Stimulated activated CD8-positive, alpha-beta memory T cell treated with anti-CD3 and anti-CD28 coated beads, Interleukin-7, amount 100 ng/mL, for 48 hours (primary cell): ENCODE results near the gene TFCP2L1.

Source experiments
- DNase-seq, 2 donors: peaks; one replicate each; pipeline ENCODE4 v3.0.0-alpha.2; 2020; ENCODE audit warnings: low read depth in 1 of 2; ENCODE audit errors: extremely low read depth in 1 of 2

Gene TFCP2L1

DNA sequence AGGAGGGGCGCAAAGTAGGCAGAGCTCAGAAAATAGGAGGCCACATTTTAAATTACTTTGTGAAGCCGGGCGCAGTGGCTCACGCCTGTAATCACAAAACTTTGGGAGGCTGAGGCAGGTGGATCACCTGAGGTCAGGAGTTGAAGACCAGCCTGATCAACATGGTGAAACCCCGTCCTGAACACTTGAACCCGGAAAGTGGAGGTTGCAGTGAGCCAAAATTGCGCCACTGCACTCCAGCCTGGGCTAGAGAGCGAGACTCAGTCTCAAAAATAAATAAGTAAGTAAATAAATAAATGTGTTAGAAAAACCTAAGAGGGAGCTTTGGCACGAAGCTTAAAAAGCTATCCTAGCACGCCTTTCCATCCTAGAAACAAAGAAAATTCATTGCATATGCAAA, 105.5 kb downstream of the TFCP2L1 start:
- DNase-seq, result no peak

DNA sequence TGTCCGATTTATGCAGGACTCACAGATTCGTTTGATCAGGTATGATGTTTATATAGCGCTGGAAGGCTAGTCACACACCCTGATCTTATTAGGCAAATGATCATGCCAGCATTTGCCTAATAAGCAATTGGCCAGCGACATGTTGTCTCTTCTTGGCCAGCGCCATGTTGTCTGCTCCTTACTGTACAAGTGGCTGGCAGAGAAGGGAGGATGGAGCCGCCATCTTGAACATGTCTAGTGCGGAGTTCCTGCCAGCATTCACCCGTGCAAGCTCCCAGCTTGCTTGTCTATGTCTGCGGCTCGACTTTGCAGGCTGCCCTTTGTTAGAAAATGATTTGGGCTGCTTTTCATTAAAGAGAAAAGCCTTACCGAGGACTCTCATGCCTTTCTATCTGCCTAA, 106.3 kb downstream of the TFCP2L1 start:
- no peak for DNase-seq

DNA sequence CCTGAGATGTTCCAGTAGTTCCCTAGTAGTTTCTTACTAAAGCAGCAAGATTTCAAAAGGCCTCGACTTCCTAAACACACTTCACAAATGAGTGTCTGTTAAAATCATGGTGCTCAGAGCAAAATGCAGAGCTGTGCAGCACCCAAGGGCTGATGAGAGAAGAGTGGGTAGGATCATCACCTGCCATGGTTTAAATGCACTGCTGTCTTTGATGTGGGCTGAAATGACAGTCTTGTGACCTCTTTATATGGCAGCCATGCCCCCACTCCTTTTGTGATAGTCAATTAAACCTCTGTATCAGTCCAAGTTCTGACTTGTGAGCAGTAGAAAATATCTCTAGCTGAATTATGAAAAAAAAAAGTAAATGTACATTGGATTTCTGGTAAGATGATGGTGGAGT, 107.1 kb downstream of the TFCP2L1 start:
- DNase-seq, result no peak

DNA sequence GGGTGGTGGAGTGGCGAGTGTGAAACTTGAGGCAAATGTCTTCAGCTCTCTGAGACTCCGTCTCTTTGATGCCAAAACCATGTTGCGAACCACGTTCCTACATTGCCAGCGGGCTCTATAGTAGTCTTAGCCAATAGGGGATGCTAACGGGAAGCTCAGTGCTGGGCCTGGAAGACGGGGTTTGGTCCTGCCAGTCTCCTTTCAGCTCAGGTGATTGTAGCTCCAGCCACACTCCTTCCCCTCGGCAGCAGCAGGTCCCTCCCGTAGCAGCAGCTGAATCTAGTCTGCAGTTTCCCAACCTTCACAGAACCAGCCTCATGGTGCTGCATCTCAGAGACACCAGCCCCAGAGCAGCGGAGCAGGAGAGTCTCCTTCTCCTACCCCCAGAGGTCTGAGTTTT, 109.7 kb downstream of the TFCP2L1 start:
- no peak for DNase-seq

DNA sequence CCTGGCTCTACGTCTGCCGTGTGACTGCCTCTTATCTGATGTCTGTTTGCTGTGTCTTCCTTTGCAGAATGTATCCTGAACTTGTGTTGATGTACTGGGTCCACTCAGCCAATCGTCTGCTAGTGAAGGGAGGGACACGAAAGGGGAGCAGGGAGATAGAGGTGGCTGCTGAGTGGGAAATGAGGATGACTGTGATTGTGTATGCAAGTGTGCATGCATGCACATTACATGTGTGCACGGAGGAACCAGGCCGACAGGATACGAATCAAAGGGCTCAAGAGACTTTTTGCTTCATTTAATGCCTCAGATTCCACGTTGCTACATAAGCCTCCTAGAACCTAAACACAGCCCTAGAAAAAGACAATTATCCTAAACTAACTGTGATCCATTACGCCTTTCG, 111.2 kb downstream of the TFCP2L1 start:
- no peak for DNase-seq

DNA sequence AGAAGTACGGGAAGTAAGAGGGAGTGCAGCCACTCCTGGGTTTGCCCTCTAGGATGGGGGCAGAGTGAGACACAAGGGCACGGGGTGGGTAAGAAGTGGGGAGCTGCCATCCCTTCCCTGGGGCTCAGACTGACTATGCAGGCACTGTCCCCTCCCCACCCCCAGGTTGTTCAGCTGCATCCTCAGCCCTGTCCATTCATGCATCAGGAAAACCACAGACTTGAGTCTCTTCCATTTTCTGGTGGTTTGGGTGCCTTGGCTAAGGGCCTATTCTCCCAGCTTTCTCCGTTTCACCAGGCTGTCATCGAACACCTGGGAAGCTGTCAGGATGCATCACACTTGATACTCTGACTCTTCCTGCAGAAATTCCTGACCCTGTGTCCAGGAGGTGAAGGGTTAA, 111.9 kb downstream of the TFCP2L1 start:
- no peak for DNase-seq

DNA sequence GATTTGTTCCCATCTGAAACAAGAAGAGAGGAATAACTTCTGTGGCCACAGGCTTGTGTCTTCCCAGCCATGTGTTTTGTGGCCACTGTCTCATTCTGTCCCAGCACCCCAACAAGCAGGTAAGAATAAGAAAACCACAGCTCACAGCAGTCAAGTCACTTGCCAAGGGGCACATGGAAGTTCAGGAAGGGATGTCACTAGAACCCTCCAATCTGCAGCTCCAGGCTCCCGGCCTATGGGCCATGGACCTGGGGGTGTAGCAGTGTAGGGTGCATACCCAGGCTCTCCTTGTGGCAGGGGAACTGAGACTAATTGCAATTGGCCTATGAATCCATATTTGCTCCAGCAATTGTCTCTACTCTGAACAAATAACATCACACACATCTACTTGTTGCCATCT, 112.5 kb downstream of the TFCP2L1 start:
- DNase-seq, result no peak

DNA sequence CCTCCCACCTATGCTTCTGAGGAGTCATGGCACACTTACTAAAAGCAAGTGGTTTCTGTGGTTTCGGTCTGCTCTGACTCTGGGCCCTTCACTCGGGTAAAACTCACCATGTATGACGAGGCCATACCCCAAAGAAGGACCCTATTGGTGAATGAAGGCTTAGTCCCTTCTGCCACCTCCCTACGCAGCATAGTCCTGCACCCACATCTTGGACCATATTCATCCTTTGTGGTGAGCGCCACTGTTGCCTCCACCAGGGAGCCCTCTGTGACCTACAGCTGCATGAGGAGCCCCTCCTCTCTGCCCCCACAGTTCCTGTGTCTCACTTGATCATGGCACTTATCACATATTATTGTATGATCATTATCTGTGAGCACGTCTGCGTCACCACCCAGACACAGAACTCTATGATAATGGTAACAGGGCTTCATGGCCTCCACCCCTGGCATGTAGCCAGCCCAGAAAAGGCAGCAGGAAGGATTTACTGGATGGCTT, 113.3 kb downstream of the TFCP2L1 start:
- DNase-seq, result peak; percentile 3 to 41

DNA sequence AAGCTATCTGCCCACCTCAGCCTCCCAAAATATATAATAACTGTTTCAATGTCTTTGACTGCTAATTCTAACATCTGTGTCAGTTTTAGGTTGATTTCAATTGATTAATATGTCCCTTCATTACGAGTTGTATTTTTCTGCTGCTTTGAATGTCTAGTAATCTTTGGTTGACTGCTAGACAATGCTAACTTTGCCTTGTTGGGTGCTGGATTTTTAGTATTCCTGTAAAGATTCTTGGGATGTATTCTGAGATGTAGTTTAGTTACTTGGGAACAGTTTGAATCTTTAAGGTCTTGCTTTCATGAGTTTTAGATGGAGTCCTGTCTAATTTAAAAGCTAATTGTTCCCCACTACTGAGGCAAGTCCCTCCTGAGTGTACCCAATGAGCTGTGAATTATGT, 114.4 kb downstream of the TFCP2L1 start:
- DNase-seq, result no peak

DNA sequence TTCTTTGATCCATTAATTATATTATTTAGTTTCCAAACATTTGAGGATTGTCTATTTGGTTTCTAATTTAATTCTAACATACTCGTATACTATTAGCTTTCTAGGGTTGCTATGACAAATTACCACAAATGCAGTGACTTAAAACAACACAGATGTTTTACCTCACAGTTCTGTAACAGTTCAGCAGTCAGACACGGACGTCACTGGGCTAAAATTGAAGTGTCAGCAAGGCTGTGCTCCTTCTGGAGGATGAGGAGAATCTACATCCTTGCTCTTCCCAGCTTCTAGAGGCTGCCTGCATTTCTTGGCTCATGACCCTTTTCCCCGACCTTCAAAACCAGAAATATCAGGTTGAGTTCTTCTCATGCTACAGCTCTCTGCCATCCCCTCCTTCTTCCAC, 117.6 kb downstream of the TFCP2L1 start:
- no peak for DNase-seq
